ENCODE results near the gene MAN2A1.

The MAN2A1 gene

GRCh38 chr5:109779036-109779735 is 89.5 kb downstream of the MAN2A1 start:
- Histone ChIP-seq H2AFZ (ENCODE audit: low read length) (no peak overlapping the region), H3K36me3 (replicated peaks; ENCODE audit: insufficient read depth, low read length) (peaks cover 33% of the 10 kb centered on the region)

GRCh38 chr5:109784687-109785086 is 95.0 kb downstream of the MAN2A1 start:
- Histone ChIP-seq H3K9ac (ENCODE audit: low read length) (no peak overlapping the region), H3K9me2 (replicated peaks; ENCODE audit: insufficient read depth, low read length) (no peaks in the 10 kb centered on the region), H3K9me3 (replicated peaks; ENCODE audit: insufficient read depth, low read length) (no peaks in the 10 kb centered on the region), H3K36me3 (replicated peaks; ENCODE audit: insufficient read depth, low read length) (peaks cover 33% of the 10 kb centered on the region), H3K4me3 (ENCODE audit: low read length) (no peak overlapping the region), H3F3A (ENCODE audit: insufficient read depth, low read length) (no peaks in the 10 kb centered on the region; the same call in 1 of the 2 replicates), H3K27ac (ENCODE audit: low read length) (no peak overlapping the region), H2AFZ (ENCODE audit: low read length) (no peak overlapping the region), H3K4me1 (ENCODE audit: low read length) (no peaks in the 10 kb centered on the region), H3K4me2 (ENCODE audit: low read depth, low read length) (no peak overlapping the region), H4K20me1 (ENCODE audit: insufficient read depth, low read length) (no peaks in the 10 kb centered on the region), H3K27me3 (replicated peaks; ENCODE audit: insufficient read depth, low read length) (no peaks in the 10 kb centered on the region), H3K79me2 (ENCODE audit: low read length) (peaks cover 79% of the 10 kb centered on the region)
- no peak for DNase-seq
- TF ChIP-seq EZH2phosphoT487 (IDR thresholded peaks at IDR 0.05; ENCODE audit: low read length) = no peak
- no peak for TF ChIP-seq EZH2 (optimal IDR thresholded peaks at IDR 0.05; ENCODE audit: low read depth, low read length)
- TF ChIP-seq CTCF (IDR thresholded peaks at IDR 0.05; ENCODE audit: low read length) = no peak

More at GRCh38 chr5:109779036-109779735, 89.5 kb downstream of the MAN2A1 start:
- Histone ChIP-seq H3K27ac (ENCODE audit: low read length) (no peak overlapping the region), H3K79me2 (ENCODE audit: low read length) (peaks cover 96% of the 10 kb centered on the region), H3K4me1 (ENCODE audit: low read length) (no peaks in the 10 kb centered on the region), H3F3A (ENCODE audit: insufficient read depth, low read length) (no peaks in the 10 kb centered on the region), H3K27me3 (replicated peaks; ENCODE audit: insufficient read depth, low read length) (no peaks in the 10 kb centered on the region), H3K9me2 (replicated peaks; ENCODE audit: insufficient read depth, low read length) (no peaks in the 10 kb centered on the region), H3K9me3 (replicated peaks; ENCODE audit: insufficient read depth, low read length) (no peaks in the 10 kb centered on the region), H3K9ac (ENCODE audit: low read length) (no peak overlapping the region), H4K20me1 (ENCODE audit: insufficient read depth, low read length) (peaks cover 7% of the 10 kb centered on the region; the same call in 1 of the 2 replicates), H3K4me2 (ENCODE audit: low read depth, low read length) (no peak overlapping the region), H3K4me3 (ENCODE audit: low read length) (no peak overlapping the region)
- TF ChIP-seq EZH2 (optimal IDR thresholded peaks at IDR 0.05; ENCODE audit: low read depth, low read length) (no peak), EZH2phosphoT487 (IDR thresholded peaks at IDR 0.05; ENCODE audit: low read length) (no peak), CTCF (IDR thresholded peaks at IDR 0.05; ENCODE audit: low read length) (no peak)
- DNase-seq = no peak

- no peak overlapping the region for H3K27ac ChIP-seq (ENCODE audit: low read length)
- H3K9ac ChIP-seq (ENCODE audit: low read length) = no peak overlapping the region
- H3K4me3 ChIP-seq (ENCODE audit: low read length) = no peak overlapping the region
- no peaks in the 10 kb centered on the region for H3K27me3 ChIP-seq (replicated peaks; ENCODE audit: insufficient read depth, low read length)
- peaks cover 3% of the 10 kb centered on the region; the same call in 1 of the 2 replicates for H3F3A ChIP-seq (ENCODE audit: insufficient read depth, low read length)
- H4K20me1 ChIP-seq (ENCODE audit: insufficient read depth, low read length) = no peaks in the 10 kb centered on the region
- no peaks in the 10 kb centered on the region for H3K9me3 ChIP-seq (replicated peaks; ENCODE audit: insufficient read depth, low read length)
- peaks cover 74% of the 10 kb centered on the region for H3K79me2 ChIP-seq (ENCODE audit: low read length)
- H2AFZ ChIP-seq (ENCODE audit: low read length) = no peak overlapping the region
- H3K4me2 ChIP-seq (ENCODE audit: low read depth, low read length) = no peak overlapping the region
- H3K4me1 ChIP-seq (ENCODE audit: low read length) = no peaks in the 10 kb centered on the region
- TF ChIP-seq EZH2phosphoT487 (IDR thresholded peaks at IDR 0.05; ENCODE audit: low read length) = no peak
- no peak for TF ChIP-seq CTCF (IDR thresholded peaks at IDR 0.05; ENCODE audit: low read length)
- TF ChIP-seq EZH2 (optimal IDR thresholded peaks at IDR 0.05; ENCODE audit: low read depth, low read length) = no peak
- no peak for DNase-seq
- H3K9me2 ChIP-seq (replicated peaks; ENCODE audit: insufficient read depth, low read length) = no peaks in the 10 kb centered on the region
- peaks cover 24% of the 10 kb centered on the region for H3K36me3 ChIP-seq (replicated peaks; ENCODE audit: insufficient read depth, low read length)
Measured at GRCh38 chr5:109786206-109786855, 96.6 kb downstream of the MAN2A1 start.

Measured in MM.1S (cell line).